OCI-LY1 (cell line): ENCODE measurements around the gene LAMA5.
A peak's percentile ranks its signal among the peaks of the same experiment; 100 is the strongest.

ENCODE experiments used
- H2AFZ ChIP-seq: fragments of 200-600 bp; sonication (generic), shearing (Covaris generic); 2 replicates; pipeline ENCODE4 v1.6.0; 2014; ENCODE audit warnings: antibody characterized with exemption, mild to moderate bottlenecking, low read length
- H3F3A ChIP-seq: fragments of 200-600 bp; sonication (generic), shearing (Covaris generic); 2 replicates; pipeline ENCODE4 v1.6.0; 2014; ENCODE audit warnings: mild to moderate bottlenecking, antibody characterized with exemption, low read length, moderate library complexity; ENCODE audit not compliant: insufficient read depth
- H3K27ac ChIP-seq: fragments of 200-600 bp; sonication (generic); 2 replicates; pipeline ENCODE4 v1.5.1; 2014; ENCODE audit warnings: low read length, mixed run types, mild to moderate bottlenecking, low read depth; ENCODE audit not compliant: poor library complexity, severe bottlenecking
- H3K27me3 ChIP-seq: fragments of 200-600 bp; sonication (generic); 2 replicates; pipeline ENCODE4 v1.6.0; 2014; ENCODE audit warnings: antibody characterized with exemption, mild to moderate bottlenecking, low read length, moderate library complexity; ENCODE audit not compliant: insufficient read depth
- H3K36me3 ChIP-seq: fragments of 200-600 bp; sonication (generic); 2 replicates; pipeline ENCODE4 v1.6.1; 2014; ENCODE audit warnings: mild to moderate bottlenecking, antibody characterized with exemption, low read length, moderate library complexity, mixed read lengths; ENCODE audit not compliant: insufficient read depth
- H3K4me1 ChIP-seq: fragments of 200-600 bp; sonication (generic); 2 replicates; pipeline ENCODE4 v1.5.1; 2014; ENCODE audit warnings: mild to moderate bottlenecking, low read length, moderate library complexity; ENCODE audit not compliant: insufficient read depth, severe bottlenecking
- H3K4me2 ChIP-seq: fragments of 200-600 bp; sonication (generic), shearing (Covaris generic); 2 replicates; pipeline ENCODE4 v1.6.1; 2014; ENCODE audit warnings: low read length
- H3K4me3 ChIP-seq: fragments of 200-600 bp; sonication (generic); 2 replicates; pipeline ENCODE4 v1.5.1; 2014; ENCODE audit warnings: low read length, low read depth, mild to moderate bottlenecking, mixed read lengths; ENCODE audit not compliant: poor library complexity, severe bottlenecking
- H3K79me2 ChIP-seq: fragments of 200-600 bp; shearing (Covaris generic); 2 replicates; pipeline ENCODE4 v1.6.1; 2016; ENCODE audit warnings: mixed run types, low read length, mixed read lengths; ENCODE audit not compliant: insufficient read depth
- H3K9ac ChIP-seq: fragments of 200-600 bp; sonication (generic), shearing (Covaris generic); 2 replicates; pipeline ENCODE4 v1.6.1; 2014; ENCODE audit warnings: mild to moderate bottlenecking, low read length, mixed read lengths
- H3K9me2 ChIP-seq: fragments of 200-600 bp; sonication (generic), shearing (Covaris generic); 2 replicates; pipeline ENCODE4 v1.6.1; 2014; ENCODE audit warnings: low read depth, mild to moderate bottlenecking, low read length, mixed read lengths
- H3K9me3 ChIP-seq: fragments of 200-600 bp; shearing (Covaris generic); 2 replicates; pipeline ENCODE4 v1.6.1; 2014; ENCODE audit warnings: low read length, mixed read lengths
- H4K20me1 ChIP-seq: fragments of 200-600 bp; sonication (generic), shearing (Covaris generic); 2 replicates; pipeline ENCODE4 v1.6.0; 2016; ENCODE audit warnings: mild to moderate bottlenecking, low read length; ENCODE audit not compliant: insufficient read depth
- EZH2 ChIP-seq: fragments of 200-600 bp; sonication (generic), shearing (Covaris generic); IDR thresholded peaks from 2 replicates; pipeline ENCODE4 v1.8.0; 2017; ENCODE audit warnings: borderline replicate concordance, mixed run types, mild to moderate bottlenecking, antibody characterized with exemption, low read length, moderate library complexity, mixed read lengths
- TF ChIP-seq, protein P1 (sequence below): fragments of 200-600 bp; sonication (generic), shearing (Covaris generic); IDR thresholded peaks from 2 replicates; pipeline ENCODE4 v1.5.1; 2017; ENCODE audit warnings: mild to moderate bottlenecking, antibody characterized with exemption, low read length, moderate library complexity, mixed read lengths

LAMA5 gene

DNA sequence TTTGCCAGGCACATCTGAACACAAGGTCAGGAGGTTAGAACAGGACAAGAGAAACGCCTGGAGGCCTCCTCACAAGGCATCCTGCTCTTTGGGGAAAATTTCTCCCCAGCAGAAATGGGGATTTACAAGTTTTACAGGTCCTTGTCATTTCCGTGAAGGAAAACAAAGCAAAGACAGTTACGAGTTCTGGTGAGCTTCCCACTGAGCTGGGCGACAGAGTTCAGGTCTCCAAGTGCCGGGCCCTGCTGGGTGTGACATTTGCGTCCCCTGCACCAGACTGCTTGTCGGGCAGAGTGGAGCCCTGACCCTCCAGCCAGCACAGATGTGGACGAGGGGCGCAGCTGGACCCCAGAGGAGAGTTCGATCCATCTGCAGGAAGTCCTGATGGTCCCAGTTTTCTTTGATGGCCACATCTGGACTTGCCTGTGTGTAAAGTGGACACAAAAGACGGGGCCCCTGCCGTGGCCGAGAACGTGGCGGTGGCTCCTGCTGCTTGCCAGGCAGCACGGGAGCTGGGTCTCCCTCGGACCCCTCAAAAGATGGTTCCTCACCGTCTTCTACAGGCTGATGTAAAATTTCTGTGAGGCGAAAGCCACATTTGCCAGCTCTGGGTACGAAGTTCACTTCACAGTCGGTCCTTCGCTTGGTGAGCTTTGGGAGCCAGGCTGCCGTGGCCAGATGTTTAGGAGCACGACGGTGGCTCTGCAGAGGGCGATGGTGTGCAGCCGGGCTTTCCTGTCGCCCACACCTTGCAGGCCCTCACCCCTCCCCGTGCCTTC, 69.5 kb downstream of the LAMA5 start:
- H2AFZ ChIP-seq: no peak overlapping the region
- H3K9me3 ChIP-seq: no peaks in the 10 kb centered on the region
- no peak overlapping the region for H3K4me2 ChIP-seq
- H3K79me2 ChIP-seq: no peaks in the 10 kb centered on the region
- H3K36me3 ChIP-seq: peaks cover 17% of the 10 kb centered on the region; the same call in 1 of the 2 replicates
- H3K4me1 ChIP-seq: peaks cover 46% of the 10 kb centered on the region
- H3K4me3 ChIP-seq: no peak overlapping the region
- no peak for TF ChIP-seq EZH2
- TF ChIP-seq, protein P1, sequence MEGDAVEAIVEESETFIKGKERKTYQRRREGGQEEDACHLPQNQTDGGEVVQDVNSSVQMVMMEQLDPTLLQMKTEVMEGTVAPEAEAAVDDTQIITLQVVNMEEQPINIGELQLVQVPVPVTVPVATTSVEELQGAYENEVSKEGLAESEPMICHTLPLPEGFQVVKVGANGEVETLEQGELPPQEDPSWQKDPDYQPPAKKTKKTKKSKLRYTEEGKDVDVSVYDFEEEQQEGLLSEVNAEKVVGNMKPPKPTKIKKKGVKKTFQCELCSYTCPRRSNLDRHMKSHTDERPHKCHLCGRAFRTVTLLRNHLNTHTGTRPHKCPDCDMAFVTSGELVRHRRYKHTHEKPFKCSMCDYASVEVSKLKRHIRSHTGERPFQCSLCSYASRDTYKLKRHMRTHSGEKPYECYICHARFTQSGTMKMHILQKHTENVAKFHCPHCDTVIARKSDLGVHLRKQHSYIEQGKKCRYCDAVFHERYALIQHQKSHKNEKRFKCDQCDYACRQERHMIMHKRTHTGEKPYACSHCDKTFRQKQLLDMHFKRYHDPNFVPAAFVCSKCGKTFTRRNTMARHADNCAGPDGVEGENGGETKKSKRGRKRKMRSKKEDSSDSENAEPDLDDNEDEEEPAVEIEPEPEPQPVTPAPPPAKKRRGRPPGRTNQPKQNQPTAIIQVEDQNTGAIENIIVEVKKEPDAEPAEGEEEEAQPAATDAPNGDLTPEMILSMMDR: no peak
- no peak overlapping the region for H3K9ac ChIP-seq
- H3K9me2 ChIP-seq: no peaks in the 10 kb centered on the region
- no peak overlapping the region for H3K27ac ChIP-seq
- H3F3A ChIP-seq: no peaks in the 10 kb centered on the region
- no peaks in the 10 kb centered on the region for H3K27me3 ChIP-seq
- H4K20me1 ChIP-seq: no peaks in the 10 kb centered on the region

DNA sequence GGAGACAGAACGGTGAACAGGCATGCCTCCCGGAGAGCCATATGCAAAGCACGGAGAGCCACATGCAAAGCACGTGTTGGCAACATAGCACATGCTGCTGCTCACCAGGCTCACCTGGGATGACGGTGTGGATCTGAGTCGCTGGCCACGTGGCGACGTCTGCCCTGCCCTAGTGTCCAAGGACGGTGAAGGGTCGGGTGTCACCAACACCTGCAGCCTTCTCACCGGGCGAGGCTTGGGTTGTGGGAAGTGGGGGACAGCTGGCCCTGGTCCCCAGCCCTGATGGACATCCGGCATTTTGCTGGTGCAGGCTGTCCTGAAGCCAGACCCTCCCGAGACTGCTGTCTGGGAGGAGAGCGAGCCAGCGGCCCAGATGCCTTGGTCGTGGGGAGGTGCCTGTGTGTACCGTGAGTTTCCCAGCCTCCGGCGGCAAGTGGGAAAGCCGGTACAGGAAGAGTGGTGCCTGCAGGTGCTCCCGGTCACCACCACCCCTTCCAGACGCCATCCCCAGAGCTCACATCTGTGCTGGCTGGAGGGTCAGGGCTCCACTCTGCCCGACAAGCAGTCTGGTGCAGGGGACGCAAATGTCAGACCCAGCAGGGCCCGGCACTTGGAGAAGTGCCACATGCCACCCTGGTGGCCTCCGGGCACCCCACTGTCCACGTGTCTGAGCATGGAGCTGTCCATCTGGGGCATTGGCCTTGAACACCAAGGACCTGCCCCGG, 70.2 kb downstream of the LAMA5 start:
- Histone ChIP-seq H3K9me2 (no peaks in the 10 kb centered on the region), H3K9ac (no peak overlapping the region), H3K9me3 (no peaks in the 10 kb centered on the region), H4K20me1 (no peaks in the 10 kb centered on the region), H3K36me3 (peaks cover 20% of the 10 kb centered on the region; the same call in 1 of the 2 replicates), H3K27ac (no peak overlapping the region), H2AFZ (no peak overlapping the region), H3K4me3 (no peak overlapping the region), H3K4me1 (peaks cover 46% of the 10 kb centered on the region), H3K4me2 (no peak overlapping the region), H3F3A (no peaks in the 10 kb centered on the region), H3K27me3 (no peaks in the 10 kb centered on the region), H3K79me2 (no peaks in the 10 kb centered on the region)
- no peak for TF ChIP-seq EZH2
- TF ChIP-seq, protein P1: no peak

GRCh38 chr20:62294516-62294915, 72.6 kb downstream of the LAMA5 start:
- H3K9me2 ChIP-seq: no peaks in the 10 kb centered on the region
- H3K9me3 ChIP-seq: no peaks in the 10 kb centered on the region
- H3K9ac ChIP-seq: peak overlapping the region; percentile 2; the same call in 1 of the 2 replicates
- H3K79me2 ChIP-seq: no peaks in the 10 kb centered on the region
- H3K36me3 ChIP-seq: peaks cover 20% of the 10 kb centered on the region; the same call in 1 of the 2 replicates
- no peak overlapping the region for H3K4me3 ChIP-seq
- TF ChIP-seq, protein P1: no peak
- no peak for TF ChIP-seq EZH2
- peaks cover 29% of the 10 kb centered on the region for H3K4me1 ChIP-seq
- H3K27me3 ChIP-seq: no peaks in the 10 kb centered on the region
- peak overlapping the region; percentile 39 for H3K27ac ChIP-seq
- no peaks in the 10 kb centered on the region for H3F3A ChIP-seq
- peak overlapping the region; percentile 10; the same call in 1 of the 2 replicates for H3K4me2 ChIP-seq
- no peaks in the 10 kb centered on the region for H4K20me1 ChIP-seq
- no peak overlapping the region for H2AFZ ChIP-seq
